Measurements from ENCODE around the gene VEPH1.

The VEPH1 gene

GRCh38 chr3:157225001-157225400 is 278.2 kb downstream of the VEPH1 start:
- no peak for DNase-seq (ENCODE audit: low read depth in 2 of 2)
- no peak for TF ChIP-seq CTCF (IDR thresholded peaks at IDR 0.05; ENCODE audit: low read depth, low read length)
- no peak overlapping the region for H3K4me3 ChIP-seq (replicated peaks in 1 of 2; ENCODE audit: low read depth in 2 of 2, low read length in 2 of 2)

DNA sequence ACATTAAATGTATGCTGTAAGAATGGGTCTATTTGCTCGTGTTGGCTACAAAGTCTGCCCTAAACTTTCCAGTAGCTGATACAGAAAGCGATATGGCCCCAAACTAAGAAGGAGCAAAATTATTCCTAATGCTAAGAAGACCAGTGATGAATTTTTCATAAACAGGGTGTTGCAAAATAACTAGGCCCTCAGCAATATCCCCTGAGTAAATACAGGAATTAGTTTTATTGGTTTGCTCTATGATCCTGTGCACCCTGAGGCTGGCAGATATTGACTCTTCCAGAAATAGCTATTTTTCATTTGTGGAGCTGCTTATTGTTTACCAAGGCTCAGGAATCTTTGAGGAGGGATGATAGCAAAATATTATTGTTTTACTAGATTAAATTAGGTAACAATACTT is 282.3 kb downstream of the VEPH1 start:
- no peak overlapping the region for H3K4me3 ChIP-seq (replicated peaks in 1 of 2; ENCODE audit: low read depth in 2 of 2, low read length in 2 of 2)
- no peak for TF ChIP-seq CTCF (IDR thresholded peaks at IDR 0.05; ENCODE audit: low read depth, low read length)
- DNase-seq (ENCODE audit: low read depth in 2 of 2), result no peak

DNA sequence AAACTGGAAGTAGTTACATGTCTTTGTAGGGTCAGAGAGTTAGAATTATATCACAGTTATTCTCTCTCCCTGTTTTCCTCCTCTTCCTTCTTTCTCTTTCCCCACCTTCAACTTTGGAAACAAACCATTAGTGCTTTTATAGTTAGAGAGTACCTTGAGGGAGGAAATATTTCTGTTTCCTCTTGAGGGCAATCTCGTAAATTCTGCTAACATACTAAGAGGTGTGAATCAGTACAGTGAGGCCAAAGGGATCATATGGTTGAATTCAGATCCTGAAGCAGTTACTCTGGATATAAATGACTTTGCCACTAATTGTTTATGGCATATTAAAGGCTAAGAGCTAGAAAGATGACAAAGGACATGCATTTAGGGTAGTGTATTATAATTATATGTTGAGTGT is 283.0 kb downstream of the VEPH1 start:
- TF ChIP-seq CTCF (IDR thresholded peaks at IDR 0.05; ENCODE audit: low read depth, low read length), result no peak
- no peak overlapping the region for H3K4me3 ChIP-seq (replicated peaks in 1 of 2; ENCODE audit: low read depth in 2 of 2, low read length in 2 of 2)
- DNase-seq (ENCODE audit: low read depth in 2 of 2), result no peak

DNA sequence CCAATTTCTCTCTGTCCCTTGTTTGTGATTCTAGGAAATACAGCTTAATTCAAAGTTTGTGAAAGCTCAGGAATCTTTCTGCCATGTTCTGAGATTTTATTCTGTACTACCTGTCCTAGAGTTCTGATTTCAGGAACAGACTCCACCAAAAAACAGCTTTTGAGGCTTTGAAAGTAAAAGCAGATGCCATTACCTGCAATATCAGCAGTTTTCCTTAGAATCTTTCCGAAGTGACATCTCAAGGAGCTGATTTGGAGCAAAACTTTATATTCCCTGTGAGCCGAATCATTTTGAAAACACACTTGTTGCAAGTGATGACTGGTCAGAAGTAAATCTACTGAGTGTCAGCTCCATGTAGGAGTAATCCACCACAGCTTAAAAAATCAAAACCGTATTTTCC is 284.0 kb downstream of the VEPH1 start:
- no peak overlapping the region for H3K4me3 ChIP-seq (replicated peaks in 1 of 2; ENCODE audit: low read depth in 2 of 2, low read length in 2 of 2)
- DNase-seq (ENCODE audit: low read depth in 2 of 2), result no peak
- TF ChIP-seq CTCF (IDR thresholded peaks at IDR 0.05; ENCODE audit: low read depth, low read length), result no peak
